GM12878 (cell line): ENCODE results near the gene UMAD1. TPM values are rescaled to one million over a fixed set of nuclear protein-coding genes. Genes with fewer than 3 reads are reported as not detected.

Experiments used
- ATAC-seq: fragments of 200-7000 bp; cut with Tn5 transposase; 3 replicates; pipeline ENCODE4 v1.9.1; 2020; ENCODE audit warnings: mild to moderate bottlenecking, moderate library complexity
- BruUV-seq: library from RNA; stranded (reverse); fragments of 400-500 nt; replicated peaks from 2 replicates; lab custom pipeline; 2021; lab: Mats Ljungman, UMichigan
- CTCF ChIA-PET: fragments of 300-600 bp; sonication (Branson Sonifier 250); formaldehyde crosslinking; extraction: SDS; loops from one replicate; lab custom pipeline; 2021; ENCODE audit warnings: inconsistent platforms; lab: Yijun Ruan, JAX
- POLR2A ChIA-PET: fragments of 350-600 bp; formaldehyde crosslinking; extraction: SDS; loops from one replicate; lab custom pipeline; 2021; ENCODE audit warnings: inconsistent platforms; lab: Charles Lee
- RAD21 ChIA-PET: fragments of 300-600 bp; sonication (Branson Sonifier 250); formaldehyde crosslinking; loops from one replicate; lab custom pipeline; 2023; ENCODE audit warnings: antibody characterized with exemption; ENCODE audit not compliant: unreplicated experiment; lab: Charles Lee
- SMC1A ChIA-PET: fragments of 300-600 bp; sonication (Branson Sonifier 250); formaldehyde crosslinking; loops from one replicate; lab custom pipeline; 2023; ENCODE audit not compliant: unreplicated experiment, uncharacterized antibody; lab: Charles Lee
- DNase-seq: peaks from one replicate; pipeline ENCODE4 v3.0.0-alpha.2; 2011; ENCODE audit warnings: low read depth, low spot score
- FAIRE-seq: peaks from 3 replicates; lab custom pipeline; 2011; peaks lifted over from hg19 to GRCh38; lab: Jason Lieb, UNC
- H2AFZ ChIP-seq: 2 replicates; pipeline ENCODE4 v1.6.0; 2011; ENCODE audit warnings: low read depth, low read length, control low read depth; ENCODE audit not compliant: control insufficient read depth
- H3K27ac ChIP-seq: 2 replicates; pipeline ENCODE4 v1.5.1; 2011; ENCODE audit warnings: control low read depth; ENCODE audit not compliant: control insufficient read depth, insufficient read depth
- H3K27me3 ChIP-seq, 2 experiments: replicated peaks in 1 of 2; 2 replicates each; pipeline versions ENCODE4 v1.6.0 to v1.6.1; 2011; ENCODE audit warnings: low read length in 1 of 2; ENCODE audit not compliant: control insufficient read depth in 2 of 2, insufficient read depth in 2 of 2
- H3K36me3 ChIP-seq, 2 experiments: 2 replicates each; pipeline ENCODE4 v1.5.1; 2011; ENCODE audit warnings: low read length in 1 of 2; ENCODE audit not compliant: control insufficient read depth in 2 of 2, insufficient read depth in 2 of 2
- H3K4me1 ChIP-seq: 2 replicates; pipeline ENCODE4 v1.6.1; 2011; ENCODE audit warnings: mild to moderate bottlenecking, low read length, moderate library complexity, mixed read lengths; ENCODE audit not compliant: control insufficient read depth, insufficient read depth
- H3K4me2 ChIP-seq: 2 replicates; pipeline ENCODE4 v1.6.0; 2011; ENCODE audit warnings: control low read depth; ENCODE audit not compliant: control insufficient read depth, insufficient read depth
- H3K4me3 ChIP-seq: fragments of 200-600 bp; sonication (generic); 2 replicates; pipeline ENCODE4 v1.5.1; 2016
- H3K79me2 ChIP-seq: 2 replicates; pipeline ENCODE4 v1.6.0; 2011; ENCODE audit warnings: low read length; ENCODE audit not compliant: control insufficient read depth, insufficient read depth
- H3K9ac ChIP-seq: 2 replicates; pipeline ENCODE4 v1.8.0; 2011; ENCODE audit warnings: low read length, control low read depth, mixed read lengths; ENCODE audit not compliant: control insufficient read depth, insufficient read depth
- H3K9me3 ChIP-seq: replicated peaks from 3 replicates; pipeline ENCODE4 v1.5.1; 2011; ENCODE audit warnings: mild to moderate bottlenecking, low read length; ENCODE audit not compliant: control insufficient read depth, insufficient read depth
- H4K20me1 ChIP-seq: 2 replicates; pipeline ENCODE4 v1.6.0; 2011; ENCODE audit not compliant: control insufficient read depth, insufficient read depth
- CHD2 ChIP-seq: IDR thresholded peaks from 2 replicates; pipeline ENCODE4 v1.6.1; 2011; ENCODE audit warnings: low read depth, low read length, improper control_type of control experiment, borderline replicate concordance
- KLF5 ChIP-seq: fragments of 450-650 bp; IDR thresholded peaks from 2 replicates; pipeline ENCODE4 v1.6.1; 2014; ENCODE audit warnings: mild to moderate bottlenecking; ENCODE audit not compliant: partially characterized antibody
- MLLT1 ChIP-seq: fragments of 450-650 bp; IDR thresholded peaks from 2 replicates; pipeline ENCODE4 v1.6.1; 2016; ENCODE audit warnings: mild to moderate bottlenecking
- RBBP5 ChIP-seq: fragments of 200-600 bp; sonication (generic); conservative IDR thresholded peaks from 2 replicates; pipeline ENCODE4 v1.6.1; 2016
- SKIL ChIP-seq: fragments of 450-650 bp; IDR thresholded peaks from 2 replicates; pipeline ENCODE4 v1.6.1; 2017; ENCODE audit warnings: mild to moderate bottlenecking, low read depth, inconsistent platforms; ENCODE audit not compliant: poor library complexity, severe bottlenecking
- STAT3 ChIP-seq: IDR thresholded peaks from 2 replicates; pipeline ENCODE4 v1.6.1; 2011; ENCODE audit warnings: low read depth, low read length, improper control_type of control experiment
- TAF1 ChIP-seq: IDR thresholded peaks from 2 replicates; pipeline ENCODE4 v1.6.1; 2011; ENCODE audit warnings: mild to moderate bottlenecking, low read depth, low read length, borderline replicate concordance
- ZBED1 ChIP-seq: IDR thresholded peaks from 2 replicates; pipeline ENCODE4 v1.6.1; 2016; ENCODE audit warnings: borderline replicate concordance
- ZNF592 ChIP-seq: fragments of 450-650 bp; IDR thresholded peaks from 2 replicates; pipeline ENCODE4 v1.6.1; 2017; ENCODE audit warnings: mild to moderate bottlenecking, moderate library complexity
- ZNF687 ChIP-seq: fragments of 450-650 bp; IDR thresholded peaks from 2 replicates; pipeline ENCODE4 v1.6.1; 2017; ENCODE audit warnings: mild to moderate bottlenecking, moderate library complexity
- in situ Hi-C: fragments of 300-500 bp; cut with MboI; formaldehyde crosslinking; loops from 9 replicates; pipeline ENCODE4 v1.14.3; 2018; ENCODE audit warnings: mixed read lengths
- intact Hi-C: fragments of 100-400 bp; cut with micrococcal nuclease; formaldehyde crosslinking; loops from one replicate; pipeline ENCODE4 v1.14.2; 2022; ENCODE audit not compliant: unreplicated experiment
- polyA plus RNA-seq, 11 experiments: library from polyadenylated mRNA; depleted of rRNA in 4 of 11; unstranded in 6 of 11; stranded (reverse) in 5 of 11; fragments of >200 nt; fragmentation: Nextera tagmentation in 4 of 11; fragmentation: Illumina TruSeq in 1 of 11; extraction: Ambion mirVana in 4 of 11; extraction: Trizol in 1 of 11; gene quantifications; 1 replicate in 1 of 11; 2 replicates in 10 of 11; pipeline versions ENCODE4 v1.2.1 to v1.2.3, GENCODE V29; 2011 to 2016; ENCODE audit warnings: inconsistent platforms in 2 of 11, missing spikeins in 2 of 11, low read depth in 1 of 11
- total RNA-seq, 4 experiments: library from RNA; depleted of rRNA in 3 of 4; stranded (reverse); fragments of >200 nt in 3 of 4; fragmentation: Illumina TruSeq in 1 of 4; extraction: Trizol in 1 of 4; gene quantifications; 2 replicates each; pipeline versions ENCODE4 v1.2.1 to v1.2.3, GENCODE V29; 2013 to 2021

Gene UMAD1
- total and polyA plus RNA-seq, 10 of the 15 experiments (the other 5 are each of a cell fraction or from before 2014, with no cell fraction given): 6.0 to 28.6 (median 9.3) TPM

- no peak for FAIRE-seq
- POLR2A ChIA-PET: interaction anchor here (1.3 kb wide), 1 partner anchor 10 kb away, joined by 3 read pairs; no protein-coding TSS in a partner anchor
- no peak for TF ChIP-seq MLLT1
- TF ChIP-seq KLF5: no peak
- no peak for TF ChIP-seq TAF1
- no peak for TF ChIP-seq RBBP5
- TF ChIP-seq ZNF592: no peak
- TF ChIP-seq ZNF687: no peak
- no peak for TF ChIP-seq ZBED1
- no peak for TF ChIP-seq STAT3
- TF ChIP-seq CHD2: no peak
- TF ChIP-seq SKIL: no peak
Observed at GRCh38 chr7:7766671-7767070, 126.1 kb downstream of the UMAD1 start.

More at GRCh38 chr7:7766671-7767070, 126.1 kb downstream of the UMAD1 start:
- Histone ChIP-seq H3K79me2 (no peaks in the 10 kb centered on the region), H2AFZ (no peak overlapping the region), H3K36me3 (no peaks in the 10 kb centered on the region), H3K4me1 (peaks cover 3% of the 10 kb centered on the region; the same call in 1 of the 2 replicates), H3K9ac (no peak overlapping the region), H3K9me3 (no peaks in the 10 kb centered on the region), H3K27me3 (no peaks in the 10 kb centered on the region), H3K27ac (no peak overlapping the region), H4K20me1 (no peaks in the 10 kb centered on the region), H3K4me2 (no peak overlapping the region), H3K4me3 (no peak overlapping the region)
- ATAC-seq (no peak), DNase-seq (no peak)
- ChIA-PET RAD21 (interaction anchor here (1.1 to 2.3 kb wide), 3 partner anchors 79 to 423 kb away, joined by 4 to 7 read pairs (median 5); no protein-coding TSS in a partner anchor), CTCF (interaction anchor here (0.6 to 1.3 kb wide), 3 partner anchors 54 to 111 kb away, joined by 3 to 6 read pairs (median 4); no protein-coding TSS in a partner anchor), SMC1A (interaction anchor here (0.6 to 4.6 kb wide), 10 partner anchors 7 to 204 kb away, joined by 3 to 36 read pairs (median 4); partner anchors contain the start of gene UMAD1)
- intact Hi-C loops: loop anchor here (5.0 to 10.0 kb wide), 4 partner anchors 172 to 662 kb away; no protein-coding TSS in a partner anchor
- BruUV-seq: no TSS peak
- in situ Hi-C loops: loop anchor here (10.0 kb wide), 1 partner anchor 342 kb away; no protein-coding TSS in a partner anchor
